ENCODE results near the gene SDF4.

SDF4 gene

DNA sequence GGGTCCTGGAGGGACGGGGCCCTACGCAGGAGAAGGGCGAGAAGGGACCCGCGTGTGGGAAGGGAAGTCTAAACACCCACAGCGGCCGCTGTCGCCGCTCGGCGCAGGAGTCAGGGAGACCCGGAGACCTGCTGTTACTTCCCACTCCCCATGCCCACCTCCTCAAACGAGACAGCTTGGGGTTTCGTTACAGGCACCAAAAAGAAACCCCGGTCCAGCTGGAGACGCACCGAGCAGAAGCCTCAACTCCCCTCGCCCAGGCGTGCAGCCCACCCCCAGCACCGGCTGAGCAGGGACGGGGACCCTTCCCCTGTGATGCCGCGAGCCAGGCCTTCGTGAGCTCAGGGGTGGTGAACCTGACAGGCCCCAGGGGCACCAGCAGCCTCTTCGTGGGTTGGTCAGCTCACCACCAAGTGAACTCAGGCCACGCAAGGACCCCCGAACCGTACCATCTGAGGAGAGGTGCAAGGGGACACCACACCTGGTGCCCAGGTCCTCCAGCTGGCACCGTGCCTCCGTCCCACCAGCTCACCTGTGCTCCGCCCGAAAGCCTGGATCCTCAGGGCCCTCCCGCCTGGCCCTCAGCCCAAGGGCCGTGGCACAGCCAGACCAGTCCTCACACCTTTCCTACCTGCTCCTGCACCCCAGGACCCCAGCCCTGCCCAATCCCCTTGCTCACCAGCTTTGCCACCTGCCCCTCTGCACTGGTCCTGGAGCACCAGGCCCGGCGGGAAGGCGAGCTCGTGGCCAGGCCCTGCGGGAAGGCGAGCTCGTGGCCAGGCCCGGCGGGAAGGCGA is 5.0 kb downstream of the SDF4 start:
- DNase-seq, result no peak

DNA sequence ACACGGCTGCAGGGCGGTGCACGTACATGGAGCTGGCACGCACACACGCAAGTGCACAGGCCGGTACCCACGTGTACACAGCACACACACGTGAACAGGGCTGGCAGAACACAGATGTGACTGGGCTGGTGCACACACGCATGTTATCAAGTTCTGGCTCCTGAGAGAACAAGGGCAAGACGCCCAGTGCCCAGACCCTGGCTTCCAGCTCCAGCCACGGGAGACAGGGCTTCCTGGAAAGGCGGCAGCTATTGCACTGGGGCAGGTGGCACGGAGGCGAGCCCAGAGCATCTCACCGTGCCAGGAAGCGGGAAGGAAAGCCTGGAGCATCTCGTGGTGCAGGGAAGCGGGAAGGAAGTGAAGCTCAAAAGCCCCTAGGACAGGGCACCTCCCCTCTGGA is 5.9 kb downstream of the SDF4 start:
- no peak for DNase-seq

DNA sequence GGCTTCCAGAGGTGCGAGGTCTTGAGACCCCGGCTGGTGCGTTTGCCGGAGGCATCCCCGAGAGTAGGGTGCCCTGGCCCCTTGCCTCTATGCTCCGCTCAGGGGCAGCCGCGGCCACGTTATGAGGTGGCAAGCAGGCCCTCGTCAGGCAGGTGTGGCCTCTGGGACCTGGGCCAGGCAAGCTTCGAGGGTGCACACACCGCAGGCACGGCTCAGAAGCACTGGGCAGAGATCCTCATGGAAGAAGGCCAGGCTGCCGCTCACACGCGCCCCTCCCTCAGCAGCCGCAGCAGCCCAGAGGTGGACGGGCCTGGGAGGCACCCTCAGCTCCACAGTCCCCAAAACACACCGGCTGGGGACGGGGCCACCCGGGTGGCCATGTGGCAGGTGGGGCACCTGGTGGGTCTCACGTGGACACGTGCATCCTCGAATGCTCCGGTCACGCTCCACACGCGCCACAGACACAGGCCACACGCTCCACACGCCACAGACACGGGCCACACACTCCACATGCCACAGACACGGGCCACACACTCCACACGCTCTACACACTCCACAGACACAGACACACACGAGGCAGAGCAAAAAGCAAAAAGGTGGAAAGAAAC is 6.5 kb downstream of the SDF4 start:
- DNase-seq, result no peak

DNA sequence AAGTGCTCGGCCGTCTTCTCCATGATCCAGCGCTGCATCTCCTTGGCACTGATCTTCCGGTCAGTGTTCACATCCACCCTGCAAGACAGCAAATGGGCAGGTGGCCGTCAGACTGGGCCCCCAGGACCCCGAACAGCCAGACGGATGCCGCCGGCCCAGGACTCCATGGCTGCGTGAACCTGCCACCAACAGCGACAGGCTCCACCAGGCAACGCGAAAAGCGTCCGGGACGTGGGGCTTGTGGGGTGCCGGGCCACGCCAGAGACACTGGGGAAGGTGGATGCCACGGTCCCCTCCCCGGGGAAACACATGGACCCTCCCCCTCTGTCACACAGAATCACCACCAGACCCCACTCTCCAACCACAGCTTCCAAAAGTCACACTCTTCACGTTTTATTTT is 7.9 kb downstream of the SDF4 start:
- DNase-seq, result no peak

DNA sequence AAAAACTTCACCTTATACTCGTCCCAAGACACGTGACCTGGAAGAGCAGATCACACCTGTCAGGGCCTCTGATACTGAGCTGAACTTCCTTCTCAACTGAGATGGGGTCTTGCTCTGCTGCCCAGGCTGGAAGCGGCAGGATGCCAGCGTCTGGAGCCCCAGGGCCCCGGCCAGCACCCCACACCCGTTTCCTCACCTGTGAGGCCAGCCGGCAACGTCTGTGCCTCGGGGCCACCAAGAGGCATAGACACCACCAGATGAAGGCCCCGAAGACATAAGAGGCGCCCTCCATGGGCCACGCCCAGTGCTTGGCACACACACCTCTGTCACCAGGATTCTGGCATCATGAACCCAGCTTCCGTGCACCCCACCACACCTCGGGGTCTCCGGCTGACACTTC is 8.5 kb downstream of the SDF4 start:
- DNase-seq, result no peak

DNA sequence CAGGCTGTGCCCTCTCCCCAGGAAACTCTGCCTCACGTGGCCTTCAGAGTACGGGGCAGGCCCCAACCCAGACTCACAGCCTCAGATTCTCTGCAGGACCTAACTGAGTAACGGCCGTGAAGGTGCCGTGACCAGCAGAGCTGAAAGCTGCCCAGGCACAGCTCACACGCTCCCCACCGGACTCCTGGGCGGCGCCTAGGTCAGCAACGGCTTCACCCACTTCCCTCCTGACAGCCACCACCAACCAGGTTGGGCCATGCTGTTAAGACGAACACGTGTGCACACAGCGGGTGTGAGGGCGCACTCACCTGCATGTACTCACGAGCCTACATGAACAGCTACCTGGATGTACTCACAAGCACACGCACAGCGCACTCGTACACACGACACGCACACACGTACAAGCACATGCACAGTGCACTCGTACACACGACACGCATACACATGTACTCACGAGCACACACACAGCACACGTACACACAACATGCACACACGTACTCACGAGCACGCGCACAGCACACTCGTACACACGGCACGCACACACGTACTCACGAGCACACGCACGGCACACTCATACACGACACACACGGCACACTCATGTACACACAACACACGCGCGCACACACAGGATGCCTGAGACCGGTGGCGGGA is 9.1 kb downstream of the SDF4 start:
- DNase-seq, result no peak

DNA sequence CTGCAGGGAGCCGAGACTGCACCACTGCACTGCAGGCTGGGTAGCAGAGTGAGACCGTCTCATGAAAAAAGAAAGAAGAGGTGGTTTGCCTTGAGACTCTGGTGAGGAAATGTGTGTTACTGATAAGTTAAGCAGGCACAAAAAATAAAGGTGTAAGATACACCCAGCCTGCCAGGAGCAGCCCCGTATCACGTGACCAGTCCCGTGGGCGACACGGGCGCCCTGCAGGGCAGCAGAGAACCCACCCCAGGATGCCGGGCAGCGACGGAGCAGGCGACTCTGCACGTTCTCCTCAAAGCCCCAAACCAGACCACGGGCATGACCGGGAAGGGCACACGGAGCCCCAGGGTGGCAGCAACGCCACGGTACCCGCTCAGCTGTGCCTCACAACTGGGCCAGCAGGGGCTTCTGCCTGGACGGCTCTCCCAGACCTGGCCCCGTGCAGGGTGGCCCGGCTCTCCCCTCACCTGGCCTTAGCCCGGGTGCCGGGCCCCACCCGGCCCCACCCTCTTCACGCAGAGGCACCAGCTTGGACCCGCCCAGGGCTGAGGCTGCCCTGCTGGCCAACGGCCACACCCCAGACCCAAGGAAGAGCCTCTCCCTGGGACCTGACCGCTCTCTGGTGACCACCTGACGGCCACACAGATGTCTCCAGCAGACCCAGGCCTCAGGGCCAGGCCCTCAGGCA is 9.8 kb downstream of the SDF4 start:
- no peak for DNase-seq

DNA sequence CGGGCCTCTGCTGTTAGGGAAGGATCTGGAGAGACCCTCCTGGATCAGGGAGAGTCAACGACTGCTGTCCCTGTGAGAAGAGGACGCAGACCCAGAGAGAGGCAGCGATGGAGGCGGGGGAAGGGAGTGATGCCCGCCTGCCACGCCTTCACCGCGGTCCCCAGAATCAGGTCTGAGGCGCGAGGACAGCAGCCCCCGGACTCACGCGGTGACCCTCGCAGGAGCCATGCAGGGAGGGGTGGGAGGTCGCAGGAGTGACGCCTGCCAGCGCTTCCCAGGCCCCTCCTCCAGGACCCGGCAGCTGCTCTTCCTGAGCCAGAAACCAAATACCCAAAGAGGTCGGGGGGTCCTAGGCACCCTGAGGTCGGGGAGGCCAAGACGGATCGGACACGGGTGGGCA is 11.6 kb downstream of the SDF4 start:
- DNase-seq, result no peak

DNA sequence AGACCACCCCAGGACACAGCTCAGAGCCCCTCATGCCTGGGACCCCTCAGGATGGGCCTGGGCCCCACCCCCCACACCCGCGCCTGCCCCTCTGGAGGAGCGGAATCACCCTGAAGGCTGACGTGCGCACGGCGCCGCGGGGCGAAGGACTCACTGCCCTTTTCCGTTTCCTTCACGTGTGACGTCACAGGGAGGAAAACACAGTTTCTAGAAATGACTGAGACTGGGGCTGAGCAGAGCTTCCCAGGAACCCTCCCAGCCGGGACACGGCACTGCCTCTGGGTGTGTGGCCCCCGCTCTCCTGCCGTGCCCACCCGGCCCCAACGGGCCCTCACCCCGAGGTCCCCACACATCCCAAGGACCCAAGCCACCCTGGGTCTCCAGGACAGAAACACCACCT is 12.5 kb downstream of the SDF4 start:
- no peak for DNase-seq

DNA sequence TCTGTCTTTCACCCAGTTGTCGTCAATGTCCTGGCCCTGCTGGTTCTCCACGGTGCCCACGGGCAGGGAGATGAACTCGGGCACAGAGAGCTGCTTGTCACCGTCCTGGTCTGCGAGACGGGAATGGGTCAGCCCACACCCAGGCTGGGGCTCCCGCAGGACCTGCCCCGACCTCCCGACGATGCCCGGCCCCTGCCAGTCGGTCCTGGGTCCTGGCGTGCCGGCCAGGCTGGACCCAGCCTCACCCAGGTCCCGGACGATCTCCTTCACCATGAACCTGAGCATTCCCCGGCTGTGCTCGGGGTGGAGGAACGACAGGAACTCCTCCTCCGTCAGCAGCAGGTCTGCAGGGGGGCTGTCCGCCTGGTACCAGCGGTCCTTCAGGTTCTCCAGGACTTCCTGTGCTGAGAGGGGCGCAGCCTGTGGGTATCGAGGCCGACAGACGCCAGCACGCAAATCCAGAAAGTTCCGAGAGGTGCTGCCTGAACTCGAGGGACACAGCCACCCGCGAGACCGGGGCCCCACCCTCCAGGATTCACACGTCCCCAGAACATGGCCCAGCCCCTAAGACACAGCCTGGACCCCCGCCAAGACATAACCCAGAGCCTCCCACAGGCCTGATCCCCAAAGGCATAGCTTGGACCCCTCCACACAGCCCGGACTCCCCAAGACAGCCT is 13.1 kb downstream of the SDF4 start:
- DNase-seq, result no peak

DNA sequence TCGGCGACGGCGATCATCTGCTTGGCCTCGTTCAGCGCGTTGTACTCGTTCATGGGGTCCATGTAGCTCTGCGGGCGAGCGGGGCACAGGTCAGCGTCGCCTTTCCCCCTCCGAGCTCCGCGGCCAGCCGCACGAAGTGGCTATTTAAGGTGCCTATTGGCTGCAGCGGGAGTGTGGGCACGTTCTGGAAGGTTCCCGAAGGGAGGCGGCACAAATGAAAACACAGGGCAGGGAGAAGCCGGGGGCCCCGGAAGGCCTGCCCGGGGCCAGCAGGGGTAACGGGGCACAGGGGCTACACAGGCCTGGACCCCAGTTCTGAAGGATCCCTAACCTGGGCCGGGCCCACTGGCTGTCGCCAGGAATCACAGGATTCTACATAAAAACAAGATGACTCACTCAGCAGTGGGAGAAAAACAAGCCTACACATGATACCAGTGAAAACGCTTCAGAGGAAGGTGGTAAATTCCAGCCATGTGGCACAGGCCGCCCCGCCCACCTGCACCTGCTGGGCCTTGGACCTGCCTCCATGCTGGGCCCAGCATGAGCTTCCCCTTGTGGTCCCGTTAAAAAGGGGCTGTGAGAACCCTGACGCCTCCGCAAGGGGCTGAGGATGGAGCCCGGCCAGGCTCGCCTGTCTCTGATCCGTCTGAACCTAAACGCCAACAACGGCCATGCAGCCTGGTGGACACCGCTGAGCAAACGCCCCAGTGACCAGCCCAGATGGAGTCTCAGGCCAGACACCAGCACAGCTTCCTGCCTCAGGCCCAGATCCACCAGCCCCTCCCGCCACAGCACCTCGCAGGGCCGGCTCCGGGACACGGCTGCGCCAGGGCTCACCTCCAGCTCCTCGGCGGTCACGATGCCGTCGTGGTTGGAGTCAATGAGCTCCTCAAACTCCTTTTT is 13.9 kb downstream of the SDF4 start:
- no peak for DNase-seq

DNA sequence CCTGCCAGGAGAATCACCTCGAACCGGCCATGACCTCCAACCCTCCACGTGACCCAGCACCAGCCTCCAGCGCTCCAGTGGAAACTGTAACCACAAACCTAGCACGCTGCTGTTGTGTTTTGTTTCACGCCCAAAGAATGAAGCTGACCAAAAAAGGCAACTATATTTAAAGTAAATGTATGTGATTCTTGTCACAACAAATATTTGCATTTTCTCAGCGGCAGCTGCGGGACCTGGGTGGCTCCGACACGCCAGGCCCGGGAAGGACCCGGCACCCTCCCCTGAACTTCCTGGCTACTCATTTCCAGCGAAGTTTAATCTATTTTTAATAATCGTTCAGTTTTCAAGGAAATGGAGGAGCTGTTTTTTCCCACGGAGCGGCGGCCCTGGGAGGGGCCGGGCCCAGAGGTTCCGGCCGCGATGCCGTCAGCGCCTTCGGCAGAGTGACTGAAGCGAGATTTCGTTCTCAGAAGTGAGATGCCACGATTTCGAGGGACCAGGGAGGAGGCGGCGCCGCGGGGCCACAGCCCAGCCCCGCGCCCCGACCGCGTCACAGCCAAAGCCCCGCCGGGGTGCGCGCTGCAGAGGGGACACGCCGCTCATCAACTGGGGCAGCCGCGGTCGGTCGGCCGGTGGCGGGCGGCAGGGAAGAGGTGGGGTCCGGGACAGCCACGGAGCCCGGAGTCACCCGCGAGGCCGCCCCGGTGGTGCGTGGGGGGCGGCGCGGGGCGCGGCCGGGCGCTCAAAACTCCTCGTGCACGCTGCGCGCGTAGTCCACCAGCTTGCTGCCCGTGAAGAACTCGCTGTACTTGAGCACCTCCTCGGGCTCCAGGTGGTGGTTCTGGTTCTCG is 14.8 kb downstream of the SDF4 start:
- DNase-seq, result no peak

DNA sequence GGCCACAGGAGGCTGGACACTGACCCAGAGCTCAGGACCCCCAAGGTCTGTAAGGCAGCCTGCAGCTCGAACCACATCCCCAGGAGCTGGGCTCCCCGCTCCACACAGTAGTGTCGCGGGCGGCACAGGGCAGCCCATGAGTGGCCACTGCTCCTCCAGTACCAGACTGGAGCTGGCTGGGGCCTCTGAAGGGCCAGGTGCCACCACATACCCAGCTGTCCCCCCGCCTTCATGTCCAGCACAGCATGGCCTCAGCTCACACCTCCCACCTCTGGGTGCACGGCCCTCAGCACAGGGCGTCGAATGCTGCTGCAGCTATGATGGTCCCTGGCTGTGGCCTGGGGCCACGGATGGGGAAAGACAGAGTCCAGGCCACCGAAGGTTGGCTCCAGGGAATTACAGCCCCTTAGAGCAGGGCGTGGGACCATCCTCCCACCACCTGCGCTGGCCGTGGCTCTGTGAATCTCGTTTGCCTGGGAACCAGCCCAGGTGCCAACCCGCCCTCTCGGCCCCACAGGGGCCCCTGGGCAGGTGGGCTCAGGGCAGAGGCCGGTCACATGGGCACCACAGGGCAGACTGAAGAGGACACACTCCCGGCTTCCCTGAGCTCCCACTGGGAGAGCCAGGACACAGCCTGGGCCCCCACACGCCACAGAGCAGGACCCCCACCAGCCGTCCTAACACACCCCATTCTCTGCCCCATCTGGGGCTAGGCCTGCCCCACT is 15.8 kb downstream of the SDF4 start:
- DNase-seq, result no peak

DNA sequence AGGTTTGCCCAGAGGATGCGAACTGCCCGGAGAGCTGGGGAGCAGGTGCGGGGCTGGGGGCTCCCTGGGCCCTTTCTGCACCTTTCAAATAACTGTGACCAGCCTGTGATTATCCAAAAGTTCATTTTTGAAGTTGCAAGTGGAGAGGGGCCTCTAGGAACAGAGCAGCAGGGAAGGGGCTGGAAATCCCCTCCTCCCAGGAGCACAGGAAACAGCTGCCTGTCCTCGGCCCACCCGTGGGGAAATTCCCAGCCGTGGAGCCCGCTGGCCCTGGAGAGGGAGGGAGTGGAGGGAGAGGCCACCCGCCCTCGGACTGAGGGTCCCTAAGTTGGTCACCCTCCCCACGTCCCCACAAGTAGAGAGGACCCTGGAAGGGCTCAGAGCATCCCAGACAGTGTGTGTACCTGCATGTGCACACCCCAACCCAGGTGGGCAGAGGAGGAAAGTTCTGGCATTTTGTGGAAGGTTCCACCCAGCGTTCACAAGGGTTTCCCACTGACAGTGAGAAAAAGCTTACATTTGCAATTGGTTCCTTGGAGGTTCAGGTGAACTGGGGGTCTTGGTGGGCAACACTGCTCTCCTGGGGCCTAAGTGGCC is 16.6 kb downstream of the SDF4 start:
- DNase-seq, result no peak

DNA sequence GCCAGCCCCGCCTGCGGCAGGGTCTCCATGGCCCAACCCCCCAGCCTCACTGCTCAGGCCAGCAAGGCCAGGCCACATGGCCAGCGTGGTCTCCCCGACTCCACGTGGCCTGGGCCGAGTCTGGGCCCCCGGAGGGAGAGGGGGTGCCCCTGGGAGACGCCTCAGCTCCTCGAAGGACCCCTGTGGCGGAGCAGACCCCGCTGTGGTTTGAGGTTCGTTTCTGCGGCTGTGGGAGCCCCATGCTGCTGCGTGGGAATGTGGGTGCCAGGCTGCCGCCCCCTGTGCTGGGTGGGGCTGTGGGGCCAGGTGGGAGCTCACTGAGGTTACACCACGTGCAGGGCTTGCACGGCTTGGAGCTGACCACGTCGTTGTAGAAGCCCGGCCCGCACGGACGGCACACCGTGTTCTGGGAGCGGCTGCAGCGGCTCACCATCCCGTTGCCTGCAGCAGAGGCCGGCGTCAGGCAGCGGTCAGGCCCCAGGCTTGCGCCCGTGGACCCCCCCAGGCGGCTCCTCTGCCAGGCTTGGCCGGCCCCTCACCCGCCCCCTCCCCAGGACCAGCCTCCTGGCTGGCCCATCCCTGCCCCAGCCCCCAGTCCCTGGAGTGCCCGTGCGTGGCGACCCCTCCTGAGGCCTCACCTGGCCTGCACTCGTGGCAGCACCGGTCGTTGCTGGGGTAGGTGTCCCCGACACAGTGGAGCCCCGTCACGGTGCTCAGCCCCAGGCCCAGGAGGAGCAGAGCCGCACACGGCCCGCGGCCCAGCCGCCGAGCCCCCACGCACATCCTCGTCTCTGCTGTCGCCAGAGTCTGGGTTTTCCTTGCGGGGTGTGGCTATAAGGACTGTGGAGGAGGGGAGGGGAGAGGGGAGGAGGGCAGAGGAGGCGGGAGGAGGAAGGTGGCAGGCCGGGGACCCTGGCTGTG is 18.2 kb downstream of the SDF4 start, which contains the start of gene TNFRSF4:
Gene TNFRSF4, minus strand, starts transcription at position 809 of the 921 bp plus-strand sequence. Its CDS starts 26 bp downstream, at position 783.
- no peak for DNase-seq

DNA sequence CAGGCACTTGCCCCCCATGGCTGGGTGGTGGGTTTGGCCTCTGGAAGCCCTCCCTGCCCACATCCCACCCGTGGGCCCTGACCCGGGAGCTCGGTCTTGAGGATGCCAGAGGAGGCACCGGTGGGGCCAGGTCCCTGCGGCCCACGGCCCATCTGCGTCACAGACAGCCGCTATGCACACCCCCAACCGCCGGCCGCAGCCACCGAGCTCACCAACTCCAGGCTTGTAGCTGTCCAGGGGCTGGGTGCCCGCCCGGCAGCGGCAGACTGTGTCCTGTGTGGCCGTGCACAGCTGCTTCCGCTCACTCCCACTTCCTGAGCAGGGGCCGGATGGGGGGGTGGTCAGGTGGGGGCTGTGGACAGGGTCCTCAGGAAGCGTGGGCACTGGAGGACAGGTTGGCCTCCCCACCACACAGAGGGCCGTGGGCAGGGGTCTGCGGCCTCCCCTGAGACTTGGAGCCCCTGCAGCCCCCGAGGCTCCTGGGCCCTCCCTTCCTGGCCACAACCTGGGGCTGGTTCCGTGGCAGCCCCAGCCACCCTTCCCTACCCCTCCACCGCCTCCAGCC is 18.9 kb downstream of the SDF4 start:
- no peak for DNase-seq

DNA sequence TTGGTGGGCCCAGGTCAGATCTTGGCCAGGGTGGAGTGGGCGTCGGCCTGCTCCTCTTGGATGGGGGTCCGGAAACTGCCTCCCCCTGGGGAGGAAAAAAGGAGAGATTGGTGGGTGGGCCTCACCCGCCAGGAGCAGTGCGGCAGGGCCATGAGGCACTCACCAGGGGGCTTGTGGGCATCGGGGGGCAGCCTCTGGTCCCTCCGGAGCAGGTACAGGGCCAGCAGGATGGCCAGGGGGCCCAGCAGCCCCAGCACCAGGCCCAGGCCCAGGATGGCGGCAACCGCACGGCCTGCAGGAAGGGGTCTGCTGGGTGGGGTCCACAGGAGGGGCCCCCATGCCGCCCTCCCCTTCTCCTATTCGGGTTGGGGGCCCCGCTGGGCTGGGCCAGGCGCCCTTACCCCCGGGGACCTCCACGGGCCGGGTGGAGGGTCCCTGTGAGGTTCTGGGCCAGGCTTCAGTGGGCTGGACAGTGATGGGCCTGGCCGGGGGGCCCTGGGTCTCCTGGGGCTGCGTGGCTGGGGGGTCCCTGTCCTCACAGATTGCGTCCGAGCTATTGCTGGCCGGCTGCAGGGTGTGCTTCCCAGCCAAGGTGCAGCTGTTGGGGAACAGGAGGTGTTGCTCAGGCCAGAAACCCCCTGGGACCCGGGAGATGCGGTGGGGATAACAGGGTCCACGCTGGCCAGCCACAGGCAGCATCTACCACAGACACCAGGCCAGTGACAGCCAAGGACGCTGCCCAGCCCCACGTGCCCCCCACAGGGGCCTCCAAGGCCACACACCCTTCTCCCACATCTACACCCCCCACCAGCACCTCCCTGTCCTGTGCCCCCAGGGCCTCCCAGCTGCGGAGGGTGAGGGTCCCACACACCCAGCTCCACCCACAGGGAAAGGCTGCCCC is 20.0 kb downstream of the SDF4 start:
- DNase-seq, result no peak
